Activated CD8-positive, alpha-beta memory T cell treated with anti-CD3 and anti-CD28 coated beads for 36 hours (primary cell): Measurements from ENCODE around the gene TPK1. TPM values are rescaled to one million over a fixed set of nuclear protein-coding genes. Genes with fewer than 3 reads are reported as not detected.
"Not testable (repeated sequence)": the region's sequence is repeated elsewhere in the genome, so short reads cannot be mapped to it uniquely, and the experiment has no call there.

Source experiments
- CTCF ChIA-PET: fragments of 350-600 bp; sonication (Branson Sonifier 250); formaldehyde crosslinking; loops from one replicate; lab custom pipeline; 2021; ENCODE audit warnings: antibody characterized with exemption; lab: Charles Lee
- POLR2A ChIA-PET: fragments of 350-600 bp; sonication (Branson Sonifier 250); formaldehyde crosslinking; loops from one replicate; lab custom pipeline; 2021; ENCODE audit warnings: antibody characterized with exemption; lab: Charles Lee
- total RNA-seq, 2 experiments: library from RNA; stranded (reverse); gene quantifications; one replicate each; pipeline ENCODE4 v1.2.3, GENCODE V29; 2021

The TPK1 gene
- total RNA-seq, 2 experiments from 2014 or later, result 16.2 to 20.4 TPM

DNA sequence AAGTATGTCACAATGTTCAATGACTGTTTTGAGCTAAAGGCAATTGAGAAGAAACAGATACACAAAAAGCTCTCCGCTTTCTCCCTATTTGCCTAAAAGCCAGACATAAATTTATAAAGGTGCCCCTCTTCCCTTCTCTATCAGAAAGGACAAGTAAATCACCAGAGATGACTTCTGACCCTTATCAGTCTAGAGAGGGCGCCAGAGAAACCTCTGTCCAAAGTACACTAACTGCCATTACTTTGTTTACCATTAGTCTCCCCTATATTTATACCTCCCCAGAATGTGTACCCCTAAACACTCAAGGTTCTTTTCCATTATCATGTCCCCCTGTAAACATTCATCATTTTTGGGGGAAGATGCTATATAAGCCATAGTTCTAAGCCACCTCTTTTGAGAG is 49.3 kb downstream of the TPK1 start:
- ChIA-PET POLR2A (no interaction called here), CTCF (no interaction called here)

- CTCF ChIA-PET, result no interaction called here
These were observed 49.8 kb downstream of the TPK1 start for GRCh38 chr7:144786079-144786478.

DNA sequence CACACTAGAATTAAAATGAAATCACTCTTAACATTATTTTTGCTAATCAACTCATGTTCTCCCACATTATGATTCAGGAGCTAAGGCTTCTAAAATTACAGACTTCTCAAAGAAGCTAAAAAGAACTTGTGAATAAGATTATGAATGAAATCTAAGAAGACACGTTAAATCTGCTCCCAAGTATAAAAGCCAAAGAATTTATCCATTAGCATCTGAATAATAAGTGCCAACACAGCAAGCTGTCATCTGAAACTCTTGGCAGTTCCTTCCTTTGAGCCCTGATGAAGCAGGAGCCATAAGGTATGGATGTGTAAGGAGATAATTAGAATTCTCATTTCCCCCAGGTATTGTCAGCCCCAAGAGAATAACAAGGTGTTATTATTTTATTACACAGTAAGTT is 50.3 kb downstream of the TPK1 start:
- ChIA-PET CTCF (no interaction called here), POLR2A (no interaction called here)

More at GRCh38 chr7:144786079-144786478, 49.8 kb downstream of the TPK1 start:
- POLR2A ChIA-PET, result no interaction called here

DNA sequence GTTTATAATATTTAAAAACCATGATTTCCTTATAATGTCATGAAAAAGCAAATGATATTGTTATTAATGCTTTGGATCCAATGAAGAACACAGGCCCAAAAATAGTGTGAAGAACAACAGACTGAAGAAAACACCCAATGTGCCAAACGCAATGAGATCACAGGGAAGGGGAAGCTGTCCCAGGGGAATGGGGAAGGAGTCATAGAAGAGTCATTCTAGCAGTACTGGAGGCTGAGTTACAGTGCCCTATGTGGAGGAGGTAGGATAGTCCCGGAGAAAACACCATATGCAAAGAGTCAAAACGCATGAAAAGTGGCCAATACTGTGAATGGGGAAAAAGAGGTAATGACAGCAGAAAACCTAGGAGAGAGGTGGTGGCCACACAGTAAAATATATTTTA is 50.9 kb downstream of the TPK1 start:
- ChIA-PET POLR2A (no interaction called here), CTCF (no interaction called here)

- ChIA-PET CTCF (no interaction called here), POLR2A (no interaction called here)
These were observed 51.4 kb downstream of the TPK1 start for GRCh38 chr7:144784441-144784840.

DNA sequence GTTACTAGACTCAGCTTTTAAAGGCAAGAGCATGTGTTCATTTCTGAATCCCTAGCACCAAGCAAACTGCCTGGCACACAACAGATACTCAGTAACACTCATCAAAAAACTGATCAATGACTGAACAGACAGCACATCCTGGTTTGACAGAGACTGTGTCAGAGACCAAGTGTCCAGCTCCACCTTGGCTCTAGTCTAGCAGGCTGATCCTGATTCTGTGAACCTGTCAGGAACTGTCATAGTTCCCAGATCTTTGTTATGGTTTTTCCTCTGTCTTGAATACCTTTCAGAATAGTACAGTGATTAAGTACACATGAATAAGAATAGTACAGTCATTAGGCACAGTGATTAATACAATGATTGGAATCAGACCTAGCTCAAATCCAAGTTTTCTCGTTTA is 53.0 kb downstream of the TPK1 start:
- POLR2A ChIA-PET, result no interaction called here
- CTCF ChIA-PET, result no interaction called here

- POLR2A ChIA-PET, result no interaction called here
- CTCF ChIA-PET, result no interaction called here
These were observed 55.7 kb downstream of the TPK1 start for GRCh38 chr7:144780071-144780608.

GRCh38 chr7:144777889-144778288 is 58.0 kb downstream of the TPK1 start:
- POLR2A ChIA-PET, result not testable (repeated sequence)
- CTCF ChIA-PET, result interaction anchor here (0.7 kb wide), 1 partner anchor 191 kb away, joined by 3 read pairs; no protein-coding TSS in a partner anchor

- POLR2A ChIA-PET, result no interaction called here
- CTCF ChIA-PET, result interaction anchor here (0.7 kb wide), 1 partner anchor 192 kb away, joined by 3 read pairs; no protein-coding TSS in a partner anchor
These were observed 58.6 kb downstream of the TPK1 start for GRCh38 chr7:144777005-144777839.

DNA sequence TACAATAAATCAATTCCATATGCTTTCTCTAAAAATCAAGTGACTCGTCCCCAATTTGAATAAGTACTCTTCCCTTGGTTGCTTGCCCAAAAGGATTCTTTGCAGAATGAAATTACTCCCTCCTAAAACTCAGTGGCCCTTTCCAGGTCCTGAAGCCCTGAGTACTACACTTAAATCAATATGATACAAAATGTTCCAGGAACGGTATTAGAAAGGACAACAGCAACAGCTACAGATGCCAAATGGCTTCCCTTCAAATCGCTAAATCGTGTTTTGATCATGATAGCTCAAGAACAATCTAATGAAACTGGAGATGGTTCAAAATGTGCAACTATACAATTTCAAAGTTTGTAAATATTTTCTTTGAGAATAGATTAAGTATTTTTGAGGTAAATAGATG is 59.4 kb downstream of the TPK1 start:
- POLR2A ChIA-PET, result no interaction called here
- CTCF ChIA-PET, result no interaction called here

- ChIA-PET CTCF (no interaction called here), POLR2A (no interaction called here)
These were observed 60.1 kb downstream of the TPK1 start for GRCh38 chr7:144775749-144776148.

DNA sequence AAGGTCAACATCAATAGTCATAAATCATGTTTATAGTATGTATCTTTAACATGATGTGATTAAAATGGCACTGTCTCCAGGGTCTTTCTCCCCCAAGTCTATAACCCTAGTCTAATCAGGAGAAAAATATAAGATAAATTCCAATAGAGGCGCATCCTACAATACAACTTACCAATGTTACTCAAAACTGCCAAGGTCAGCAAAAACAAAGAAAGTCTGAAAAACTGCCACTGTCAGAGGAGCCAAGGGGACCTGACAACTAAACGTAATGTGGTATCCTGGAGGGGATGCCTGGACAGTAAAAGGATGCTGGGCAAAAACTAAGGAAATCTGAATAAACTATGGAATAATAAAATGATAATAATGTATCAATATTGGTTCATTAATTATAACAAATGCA is 63.9 kb downstream of the TPK1 start:
- CTCF ChIA-PET, result no interaction called here

GRCh38 chr7:144771174-144771573 is 64.7 kb downstream of the TPK1 start:
- ChIA-PET POLR2A (no interaction called here), CTCF (no interaction called here)

More for the DNA sequence above, 63.9 kb downstream of the TPK1 start:
- POLR2A ChIA-PET, result no interaction called here

- CTCF ChIA-PET, result no interaction called here
- POLR2A ChIA-PET, result no interaction called here
These were observed 66.5 kb downstream of the TPK1 start for GRCh38 chr7:144769352-144769751.

- POLR2A ChIA-PET, result no interaction called here
- CTCF ChIA-PET, result no interaction called here
These were observed 67.2 kb downstream of the TPK1 start for GRCh38 chr7:144768633-144769032.

DNA sequence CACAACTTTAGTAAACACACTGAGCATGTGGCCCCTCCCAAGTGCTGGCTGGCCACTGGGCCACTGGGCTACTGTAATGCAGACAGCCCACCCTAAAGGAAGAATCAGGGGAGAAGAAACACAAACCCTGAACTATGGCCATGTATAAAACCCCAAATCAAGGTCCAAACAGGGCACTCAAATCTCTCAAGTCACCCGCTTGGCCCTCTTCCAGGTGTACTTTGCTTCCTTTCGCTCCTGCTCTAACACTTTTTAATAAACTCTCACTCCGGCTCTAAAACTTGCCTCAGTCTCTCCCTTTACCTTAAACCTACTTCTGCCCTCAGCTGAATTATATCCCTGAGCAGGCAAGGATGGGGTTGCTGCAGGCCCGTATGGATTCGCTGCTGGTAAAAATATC is 72.6 kb downstream of the TPK1 start:
- CTCF ChIA-PET, result no interaction called here
- POLR2A ChIA-PET, result no interaction called here

- CTCF ChIA-PET, result no interaction called here
These were observed 73.0 kb downstream of the TPK1 start for GRCh38 chr7:144762853-144763252.

GRCh38 chr7:144761493-144761892 is 74.4 kb downstream of the TPK1 start:
- CTCF ChIA-PET, result no interaction called here
- POLR2A ChIA-PET, result no interaction called here

More at GRCh38 chr7:144762853-144763252, 73.0 kb downstream of the TPK1 start:
- POLR2A ChIA-PET, result no interaction called here

DNA sequence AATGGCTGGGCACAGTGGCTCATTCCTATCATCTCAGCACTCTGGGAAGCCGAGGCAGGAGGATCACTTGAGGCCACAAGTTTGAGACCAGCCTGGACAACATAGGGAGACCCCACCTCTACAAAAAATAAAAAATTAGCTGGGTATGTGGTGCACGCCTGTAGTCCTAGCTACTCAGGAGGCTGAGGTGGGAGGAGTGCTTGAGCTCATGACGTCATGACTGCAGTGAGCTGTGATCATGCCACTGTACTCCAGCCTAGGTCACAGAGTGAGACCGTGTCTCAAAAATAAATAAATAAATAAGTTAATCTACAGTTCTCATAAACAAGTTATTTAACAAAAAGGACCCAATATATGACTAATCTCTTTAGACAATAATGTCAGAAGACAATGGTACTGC is 76.2 kb downstream of the TPK1 start:
- ChIA-PET POLR2A (no interaction called here), CTCF (no interaction called here)

DNA sequence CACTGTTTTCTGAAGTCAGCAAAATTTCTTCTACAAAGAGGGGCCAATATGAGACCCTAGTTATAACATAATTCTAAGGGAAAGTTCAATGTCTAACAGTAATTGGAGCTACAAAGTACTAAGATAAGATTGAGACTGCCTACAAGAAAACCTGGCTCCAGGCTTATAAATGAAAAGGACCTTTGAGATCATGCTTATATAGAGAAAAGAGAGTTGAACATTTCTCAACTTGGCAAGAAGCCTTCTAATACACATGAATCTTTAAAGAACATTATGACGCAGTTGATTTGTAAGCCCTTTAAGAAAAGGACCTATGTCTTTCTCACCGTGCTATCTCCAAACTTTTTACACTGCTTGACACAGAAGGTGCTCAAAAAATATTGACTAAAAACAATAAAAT is 87.9 kb downstream of the TPK1 start:
- CTCF ChIA-PET, result no interaction called here

More for the DNA sequence above, 87.9 kb downstream of the TPK1 start:
- POLR2A ChIA-PET, result no interaction called here
